Mesendoderm (in vitro differentiated cells): ENCODE results near the gene C22orf15.

ENCODE experiments used
- DNase-seq: peaks from one replicate; pipeline ENCODE4 v3.0.0; 2013
- H2AK5ac ChIP-seq: 2 replicates; pipeline ENCODE4 v1.6.1; 2013; ENCODE audit warnings: low read length, inconsistent platforms
- H2BK120ac ChIP-seq: 2 replicates; pipeline ENCODE4 v1.6.1; 2013; ENCODE audit warnings: low read depth, mild to moderate bottlenecking, low read length, moderate library complexity, mixed read lengths
- H2BK15ac ChIP-seq: replicated peaks from 2 replicates; pipeline ENCODE4 v1.6.1; 2013; ENCODE audit warnings: low read depth, mild to moderate bottlenecking, moderate library complexity
- H2BK5ac ChIP-seq: 2 replicates; pipeline ENCODE4 v1.6.1; 2013; ENCODE audit warnings: low read length, inconsistent platforms
- H3K18ac ChIP-seq: 2 replicates; pipeline ENCODE4 v1.6.1; 2013; ENCODE audit warnings: mild to moderate bottlenecking, low read length, mixed read lengths
- H3K23ac ChIP-seq: one replicate; pipeline ENCODE4 v1.6.1; 2013; ENCODE audit warnings: low read length
- H3K27ac ChIP-seq: 2 replicates; pipeline ENCODE4 v1.5.1; 2013; ENCODE audit warnings: low read depth, mild to moderate bottlenecking, inconsistent platforms, low read length, moderate library complexity
- H3K27me3 ChIP-seq: 2 replicates; pipeline ENCODE4 v1.6.1; 2013; ENCODE audit warnings: low read length, control low read depth, mild to moderate bottlenecking, inconsistent platforms; ENCODE audit not compliant: insufficient read depth, poor library complexity
- H3K36me3 ChIP-seq: 2 replicates; pipeline ENCODE4 v1.6.1; 2013; ENCODE audit warnings: low read length, inconsistent platforms; ENCODE audit not compliant: control insufficient read depth, insufficient read depth
- H3K4ac ChIP-seq: one replicate; pipeline ENCODE4 v1.6.1; 2013; ENCODE audit warnings: low read depth, mild to moderate bottlenecking, low read length, moderate library complexity
- H3K4me1 ChIP-seq: 2 replicates; pipeline ENCODE4 v1.6.1; 2013; ENCODE audit warnings: low read depth, low read length, inconsistent platforms; ENCODE audit not compliant: control insufficient read depth
- H3K4me2 ChIP-seq: 2 replicates; pipeline ENCODE4 v1.6.1; 2013; ENCODE audit warnings: low read length
- H3K4me3 ChIP-seq: 2 replicates; pipeline ENCODE4 v1.5.1; 2013; ENCODE audit warnings: mild to moderate bottlenecking, low read length
- H3K56ac ChIP-seq: one replicate; pipeline ENCODE4 v1.6.1; 2013; ENCODE audit warnings: low read length
- H3K79me1 ChIP-seq: 2 replicates; pipeline ENCODE4 v1.6.1; 2013; ENCODE audit warnings: low read length, inconsistent platforms
- H3K79me2 ChIP-seq: 2 replicates; pipeline ENCODE4 v1.6.1; 2013; ENCODE audit warnings: mild to moderate bottlenecking, low read length; ENCODE audit not compliant: control insufficient read depth, insufficient read depth
- H3K9ac ChIP-seq: 2 replicates; pipeline ENCODE4 v1.6.1; 2013; ENCODE audit warnings: low read length, inconsistent platforms
- H4K5ac ChIP-seq: one replicate; pipeline ENCODE4 v1.6.1; 2013; ENCODE audit warnings: low read length
- H4K8ac ChIP-seq: one replicate; pipeline ENCODE4 v1.6.1; 2013; ENCODE audit warnings: low read depth, mild to moderate bottlenecking, control low read depth, low read length, moderate library complexity
- WGBS: extraction: QIAGEN DNeasy Blood & Tissue Kit; methylation state at CpG from one replicate; pipeline ENCODE4 v1.1.7; 2013; ENCODE audit warnings: low lambda C conversion rate, missing lambda C conversion rate; ENCODE audit not compliant: insufficient coverage; ENCODE audit errors: extremely low coverage; 5-methylcytosine and 5-hydroxymethylcytosine counted together

Gene C22orf15

GRCh38 chr22:23752090-23752691, 10.6 kb upstream of the C22orf15 start:
- Histone ChIP-seq H2BK5ac (no peak overlapping the region), H3K79me1 (no peaks in the 10 kb centered on the region), H2BK120ac (no peak overlapping the region), H3K23ac (no peak overlapping the region), H3K18ac (no peak overlapping the region), H3K4me3 (no peak overlapping the region), H3K79me2 (no peaks in the 10 kb centered on the region), H3K27ac (no peak overlapping the region), H3K4ac (no peak overlapping the region), H2AK5ac (peak overlapping the region; percentile 38), H4K5ac (no peak overlapping the region), H3K4me2 (no peak overlapping the region), H4K8ac (no peak overlapping the region), H3K4me1 (peaks cover 2% of the 10 kb centered on the region), H3K27me3 (no peaks in the 10 kb centered on the region), H3K56ac (no peak overlapping the region), H3K36me3 (no peaks in the 10 kb centered on the region), H2BK15ac (no peak overlapping the region), H3K9ac (no peak overlapping the region)
- no peak for DNase-seq
- WGBS: no CpG with 5 or more reads among the region's 9 CpGs

GRCh38 chr22:23752750-23753149, 10.0 kb upstream of the C22orf15 start:
- no peak overlapping the region for H2BK5ac ChIP-seq
- no peak for DNase-seq
- no peak overlapping the region for H2BK15ac ChIP-seq
- H3K9ac ChIP-seq: no peak overlapping the region
- no peak overlapping the region for H4K8ac ChIP-seq
- peaks cover 2% of the 10 kb centered on the region for H3K4me1 ChIP-seq
- no peak overlapping the region for H3K18ac ChIP-seq
- no peaks in the 10 kb centered on the region for H3K36me3 ChIP-seq
- no peak overlapping the region for H2BK120ac ChIP-seq
- H3K27me3 ChIP-seq: no peaks in the 10 kb centered on the region
- H3K79me2 ChIP-seq: no peaks in the 10 kb centered on the region
- H2AK5ac ChIP-seq: no peak overlapping the region
- no peaks in the 10 kb centered on the region for H3K79me1 ChIP-seq
- no peak overlapping the region for H3K23ac ChIP-seq
- H3K4ac ChIP-seq: no peak overlapping the region
- no peak overlapping the region for H3K27ac ChIP-seq
- H3K4me3 ChIP-seq: no peak overlapping the region
- WGBS: no CpG with 5 or more reads among the region's 16 CpGs
- H4K5ac ChIP-seq: no peak overlapping the region
- no peak overlapping the region for H3K56ac ChIP-seq
- no peak overlapping the region for H3K4me2 ChIP-seq

DNA sequence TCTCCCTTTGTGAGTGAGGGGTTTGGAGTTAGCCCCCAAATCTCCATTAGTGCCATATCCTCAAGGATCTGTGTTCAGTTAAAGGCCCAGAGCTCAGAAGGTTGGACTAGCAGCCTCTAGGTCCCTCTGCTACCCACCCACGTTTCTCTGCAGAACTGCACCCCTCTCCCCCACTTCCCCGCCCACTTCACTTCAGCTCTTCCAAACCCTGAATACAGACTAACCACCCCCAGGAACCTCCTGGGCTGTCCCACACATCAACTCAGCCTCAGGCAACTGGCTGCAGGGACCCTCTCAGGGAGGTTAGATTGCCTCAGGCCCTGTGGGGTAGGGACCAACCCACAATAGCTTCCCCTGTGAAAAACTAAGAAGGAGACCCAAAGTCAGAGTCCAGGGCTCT, 9.4 kb upstream of the C22orf15 start:
- no CpG with 5 or more reads among the region's 2 CpGs for WGBS
- Histone ChIP-seq H3K56ac (no peak overlapping the region), H3K27me3 (no peaks in the 10 kb centered on the region), H3K36me3 (no peaks in the 10 kb centered on the region), H3K79me1 (no peaks in the 10 kb centered on the region), H3K9ac (no peak overlapping the region), H2BK120ac (no peak overlapping the region), H3K27ac (no peak overlapping the region), H3K23ac (no peak overlapping the region), H3K4me1 (peaks cover 2% of the 10 kb centered on the region), H4K8ac (no peak overlapping the region), H3K4me3 (no peak overlapping the region), H3K4ac (no peak overlapping the region), H3K79me2 (no peaks in the 10 kb centered on the region), H4K5ac (no peak overlapping the region), H3K18ac (no peak overlapping the region), H2BK15ac (no peak overlapping the region), H2BK5ac (no peak overlapping the region), H2AK5ac (no peak overlapping the region), H3K4me2 (no peak overlapping the region)
- DNase-seq: no peak

DNA sequence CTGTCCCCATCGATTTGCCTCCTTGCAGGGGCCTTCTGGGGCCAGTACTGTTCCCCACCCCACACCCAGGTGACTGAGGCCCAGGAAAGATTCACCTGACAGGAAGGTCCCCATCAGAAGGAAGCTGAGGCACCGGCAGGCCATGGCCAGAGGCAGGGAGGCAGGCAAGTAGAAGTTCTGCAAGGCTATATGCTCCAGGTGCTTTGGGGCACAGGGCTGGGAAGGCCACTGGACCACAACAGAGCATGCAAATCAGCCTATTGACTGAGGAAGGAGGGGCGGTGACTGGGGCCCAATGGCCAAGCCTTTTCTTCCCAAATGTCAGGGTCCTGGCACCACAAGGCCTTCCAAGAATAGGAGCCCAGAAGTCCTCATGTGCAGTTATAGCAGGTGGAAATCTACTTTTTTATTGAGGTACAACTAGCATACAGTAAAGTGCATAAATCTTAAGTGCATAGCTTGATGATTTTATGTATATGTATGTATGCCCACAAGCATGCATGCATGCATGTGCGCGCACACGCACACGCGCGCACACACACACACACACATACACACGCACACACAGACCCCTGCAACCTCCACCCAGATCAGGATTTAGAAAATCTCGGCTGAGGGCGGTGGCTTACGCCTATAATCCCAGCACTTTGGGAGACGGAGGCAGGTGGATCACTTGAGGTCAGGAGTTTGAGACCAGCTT, 8.4 kb upstream of the C22orf15 start, which contains the start of gene VPREB3:
VPREB3 (minus strand) TSS at position 206 of the 700 bp plus-strand sequence; CDS start at position 144, 62 bp downstream.
- Histone ChIP-seq H3K27me3 (no peaks in the 10 kb centered on the region), H2BK15ac (no peak within 1 kb of the TSS), H4K5ac (no peak within 1 kb of the TSS), H3K4me2 (no peak within 1 kb of the TSS), H3K4me1 (peaks cover 2% of the 10 kb centered on the region), H2BK5ac (no peak within 1 kb of the TSS), H4K8ac (no peak within 1 kb of the TSS), H3K9ac (no peak within 1 kb of the TSS), H3K79me2 (no peaks in the 10 kb centered on the region), H3K79me1 (no peaks in the 10 kb centered on the region), H3K27ac (no peak within 1 kb of the TSS), H3K56ac (no peak within 1 kb of the TSS), H2AK5ac (no peak within 1 kb of the TSS), H3K4me3 (no peak within 1 kb of the TSS), H3K23ac (no peak within 1 kb of the TSS), H2BK120ac (no peak within 1 kb of the TSS), H3K36me3 (no peaks in the 10 kb centered on the region), H3K4ac (no peak within 1 kb of the TSS), H3K18ac (no peak within 1 kb of the TSS)
- WGBS: no CpG with 5 or more reads among the region's 14 CpGs
- no peak for DNase-seq

- Histone ChIP-seq H2BK120ac (no peak overlapping the region), H2AK5ac (no peak overlapping the region), H3K4me1 (no peaks in the 10 kb centered on the region), H3K27ac (no peak overlapping the region), H3K27me3 (no peaks in the 10 kb centered on the region), H3K79me2 (no peaks in the 10 kb centered on the region), H3K4me2 (no peak overlapping the region), H3K36me3 (no peaks in the 10 kb centered on the region), H4K8ac (no peak overlapping the region), H3K79me1 (no peaks in the 10 kb centered on the region), H3K18ac (no peak overlapping the region), H3K56ac (no peak overlapping the region), H2BK5ac (no peak overlapping the region), H3K9ac (no peak overlapping the region), H3K4me3 (no peak overlapping the region), H3K23ac (no peak overlapping the region), H4K5ac (no peak overlapping the region), H3K4ac (no peak overlapping the region), H2BK15ac (no peak overlapping the region)
- no CpG with 5 or more reads among the region's 6 CpGs for WGBS
- no peak for DNase-seq
Observed at GRCh38 chr22:23754980-23755636, 7.7 kb upstream of the C22orf15 start.
